Kidney epithelial cell (primary cell): Measurements from ENCODE around the gene MEA1. TPM values are rescaled to one million over a fixed set of nuclear protein-coding genes. Genes with fewer than 3 reads are reported as not detected.
"Not testable (repeated sequence)": the region's sequence is repeated elsewhere in the genome, so short reads cannot be mapped to it uniquely, and the experiment has no call there.

Source experiments
- DNase-seq: peaks from one replicate; pipeline ENCODE4 v3.0.0-alpha.2; 2010; ENCODE audit warnings: low read depth
- H3K27me3 ChIP-seq: 2 replicates; pipeline ENCODE4 v1.6.0; 2011; ENCODE audit warnings: low read length; ENCODE audit not compliant: control insufficient read depth, insufficient read depth
- H3K36me3 ChIP-seq: 2 replicates; pipeline ENCODE4 v1.5.1; 2011; ENCODE audit warnings: low read length; ENCODE audit not compliant: control insufficient read depth, insufficient read depth
- H3K4me3 ChIP-seq: 2 replicates; pipeline ENCODE4 v1.5.1; 2011; ENCODE audit warnings: low read depth, mild to moderate bottlenecking, control low read depth, low read length
- CTCF ChIP-seq: IDR thresholded peaks from 2 replicates; pipeline ENCODE4 v1.5.1; 2011; ENCODE audit warnings: mild to moderate bottlenecking, moderate library complexity, low read length, control low read depth, inconsistent platforms; ENCODE audit not compliant: insufficient read depth, poor library complexity, severe bottlenecking
- total RNA-seq: library from RNA; depleted of rRNA; stranded (reverse); fragments of >200 nt; gene quantifications from 2 replicates; pipeline ENCODE4 v1.2.3, GENCODE V29; 2015

Gene MEA1
- total RNA-seq, 1 donor from 2014 or later: 65.2 TPM

- no peak for TF ChIP-seq CTCF
- no peak for DNase-seq
- Histone ChIP-seq H3K36me3 (peaks cover 5% of the 10 kb centered on the region), H3K27me3 (no peaks in the 10 kb centered on the region), H3K4me3 (no peak overlapping the region)
Observed at GRCh38 chr6:43043310-43043709, 29.6 kb upstream of the MEA1 start.

DNA sequence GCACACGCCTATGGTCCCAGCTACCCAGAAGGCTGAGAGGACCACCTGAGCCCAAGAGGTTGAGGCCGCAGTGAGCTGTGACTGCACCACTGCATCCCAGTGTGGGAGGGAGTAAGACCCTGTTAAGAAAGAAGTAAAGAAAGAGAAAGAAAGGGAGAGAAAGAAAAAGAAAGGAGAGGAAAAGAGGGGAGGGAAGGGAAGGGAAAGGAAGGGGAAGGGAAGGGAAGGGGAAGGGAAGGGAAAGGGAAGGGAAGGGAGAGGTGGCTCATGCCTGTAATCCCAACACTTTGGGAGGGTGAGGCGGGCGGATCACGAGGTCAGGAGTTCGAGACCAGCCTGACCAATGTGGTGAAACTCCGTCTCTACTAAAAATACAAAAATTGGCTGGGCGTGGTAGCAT lies 27.7 kb upstream of the MEA1 start:
- DNase-seq, H3K4me3 ChIP-seq, H3K36me3 ChIP-seq, H3K27me3 ChIP-seq: not testable (repeated sequence)

DNA sequence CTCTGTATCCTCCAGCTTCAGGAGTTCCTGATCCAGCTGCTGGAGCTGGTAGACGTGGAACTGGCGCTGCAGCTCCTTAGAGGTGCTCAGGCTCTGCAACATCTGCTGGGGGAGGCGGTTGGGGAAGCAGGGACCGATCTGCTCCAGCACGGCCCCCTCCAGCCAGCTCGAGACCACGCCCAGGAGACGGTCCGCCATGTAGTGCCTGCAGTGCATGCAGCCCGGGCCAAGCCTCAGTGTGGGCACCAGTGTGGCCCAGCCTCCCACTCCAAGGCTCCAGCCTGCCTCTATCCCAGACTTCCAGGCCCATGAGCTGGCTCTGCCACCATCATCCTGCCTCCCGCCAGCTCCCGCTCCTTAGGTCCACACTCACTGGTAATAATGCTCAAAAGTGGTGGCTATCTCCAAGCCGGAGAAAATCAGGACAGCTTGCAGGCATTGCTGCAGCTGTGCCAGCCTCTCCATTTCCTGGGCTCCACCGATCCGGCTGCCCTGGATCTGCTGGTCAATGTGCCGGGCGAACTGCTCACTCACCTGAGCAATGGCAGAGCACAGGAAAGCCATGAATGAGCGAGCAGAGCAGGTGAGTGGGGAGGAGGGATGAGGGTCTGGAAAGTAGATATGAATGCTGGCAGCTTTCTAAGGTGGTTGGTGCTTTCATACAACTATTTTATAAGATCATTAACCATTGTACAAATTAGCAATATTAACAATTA lies 27.0 kb upstream of the MEA1 start:
- DNase-seq: no peak

GRCh38 chr6:43038727-43039126 lies 25.0 kb upstream of the MEA1 start:
- no peak for DNase-seq
- TF ChIP-seq CTCF: no peak
- H3K27me3 ChIP-seq: no peaks in the 10 kb centered on the region

More for the DNA sequence above, 27.0 kb upstream of the MEA1 start:
- no peak for TF ChIP-seq CTCF
- peaks cover 7% of the 10 kb centered on the region for H3K36me3 ChIP-seq
- H3K27me3 ChIP-seq: no peaks in the 10 kb centered on the region
- H3K4me3 ChIP-seq: no peak overlapping the region

GRCh38 chr6:43037706-43038105 lies 24.0 kb upstream of the MEA1 start:
- Histone ChIP-seq H3K4me3 (no peak overlapping the region), H3K36me3 (peaks cover 7% of the 10 kb centered on the region), H3K27me3 (no peaks in the 10 kb centered on the region)
- no peak for DNase-seq
- TF ChIP-seq CTCF: no peak

More at GRCh38 chr6:43038727-43039126, 25.0 kb upstream of the MEA1 start:
- Histone ChIP-seq H3K4me3 (no peak overlapping the region), H3K36me3 (peaks cover 7% of the 10 kb centered on the region)

- no peak for DNase-seq
- no peak for TF ChIP-seq CTCF
- Histone ChIP-seq H3K27me3 (no peaks in the 10 kb centered on the region), H3K4me3 (no peak overlapping the region), H3K36me3 (peaks cover 7% of the 10 kb centered on the region)
Observed at GRCh38 chr6:43037197-43037596, 23.5 kb upstream of the MEA1 start.
